Measurements from ENCODE around the gene SUMF1. TPM values are rescaled to one million over a fixed set of nuclear protein-coding genes. Genes with fewer than 3 reads are reported as not detected.
A peak's percentile ranks its signal among the peaks of the same experiment; 100 is the strongest.

Gene SUMF1
- total RNA-seq, 1 donor from 2014 or later, result 27.1 TPM

DNA sequence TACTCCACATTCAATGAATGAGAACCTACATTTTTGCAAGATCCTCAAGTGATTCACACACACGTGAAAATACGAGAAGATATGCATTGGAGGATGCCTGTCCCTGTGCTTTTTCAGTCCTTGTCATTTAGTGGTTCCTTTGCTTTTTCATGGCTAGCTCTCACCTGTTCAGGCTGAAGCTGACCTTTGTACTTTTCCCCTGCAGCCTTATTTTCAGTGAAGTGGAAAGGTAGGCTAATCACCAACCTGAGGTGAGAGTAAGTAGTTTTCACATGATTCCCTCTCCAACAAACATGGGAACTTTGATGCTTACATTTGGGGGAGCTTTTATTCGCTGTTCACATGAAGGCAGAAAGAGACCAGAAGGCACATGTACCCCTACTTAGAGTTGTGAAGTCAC lies 34.4 kb upstream of the SUMF1 start:
- no peak for ATAC-seq
- DNase-seq (ENCODE audit: low spot score), result no peak
- intact Hi-C loops (cut with DNase I), result no loop called here

DNA sequence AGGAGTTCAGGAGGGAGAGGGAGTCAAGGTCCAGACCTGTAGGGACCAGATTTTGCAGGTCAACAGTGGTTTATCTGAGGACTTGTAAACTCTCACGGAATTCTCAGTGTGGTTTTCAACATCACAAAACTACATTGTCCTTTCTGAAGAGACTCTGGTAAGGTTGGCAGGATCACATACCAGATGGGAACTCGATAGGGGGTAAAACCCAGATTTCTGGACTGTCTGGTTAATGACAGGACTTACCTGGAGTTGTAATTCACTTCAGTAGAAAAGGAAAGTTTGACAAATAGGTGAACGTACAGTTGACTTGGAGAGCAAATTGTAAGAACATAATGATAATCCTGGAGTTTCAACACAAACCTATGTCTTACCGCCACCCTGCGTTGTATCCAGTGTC lies 31.4 kb upstream of the SUMF1 start:
- intact Hi-C loops (cut with DNase I), result no loop called here
- no peak for ATAC-seq
- DNase-seq (ENCODE audit: low spot score), result no peak

- intact Hi-C loops (cut with DNase I), result no loop called here
- no peak for DNase-seq (ENCODE audit: low spot score)
- ATAC-seq, result no peak
These were observed 30.8 kb upstream of the SUMF1 start for GRCh38 chr3:4497843-4498324.

DNA sequence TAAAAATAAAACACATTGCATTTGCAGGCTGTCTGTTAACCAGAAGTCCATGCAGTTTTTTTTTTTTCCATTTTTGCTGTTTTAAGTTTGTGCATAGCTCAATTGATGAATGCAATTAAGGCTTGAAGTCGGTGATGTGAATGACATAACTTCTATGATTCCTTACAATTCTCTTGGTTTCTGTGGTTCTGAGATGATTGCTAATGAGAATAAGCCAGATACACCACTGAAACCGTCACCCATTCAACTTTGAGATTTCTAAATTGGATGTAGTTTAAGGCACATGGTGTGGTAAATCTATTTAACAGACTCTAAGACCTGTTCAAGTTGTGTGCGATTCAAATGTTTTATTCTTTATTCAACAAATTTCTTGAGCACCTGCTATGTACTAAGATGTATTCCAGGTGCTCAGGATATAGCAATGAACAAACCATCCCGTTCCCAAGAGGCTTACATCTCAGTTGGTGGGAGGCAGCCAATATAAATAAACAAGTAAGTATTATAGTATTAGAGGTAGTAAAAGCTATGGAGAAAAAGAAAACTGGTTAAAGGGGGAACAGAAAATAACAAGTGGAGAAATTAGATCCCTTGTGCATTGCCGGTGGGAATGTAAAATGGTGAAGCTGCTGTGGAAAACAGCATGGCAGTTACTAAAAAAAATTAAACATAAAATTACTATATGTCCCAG lies 30.1 kb upstream of the SUMF1 start:
- intact Hi-C loops (cut with DNase I), result no loop called here
- no peak for ATAC-seq
- no peak for DNase-seq (ENCODE audit: low spot score)

- DNase-seq (ENCODE audit: low spot score) (no peak), ATAC-seq (no peak)
- intact Hi-C loops (cut with DNase I), result no loop called here
These were observed 29.0 kb upstream of the SUMF1 start for GRCh38 chr3:4496087-4496452.

DNA sequence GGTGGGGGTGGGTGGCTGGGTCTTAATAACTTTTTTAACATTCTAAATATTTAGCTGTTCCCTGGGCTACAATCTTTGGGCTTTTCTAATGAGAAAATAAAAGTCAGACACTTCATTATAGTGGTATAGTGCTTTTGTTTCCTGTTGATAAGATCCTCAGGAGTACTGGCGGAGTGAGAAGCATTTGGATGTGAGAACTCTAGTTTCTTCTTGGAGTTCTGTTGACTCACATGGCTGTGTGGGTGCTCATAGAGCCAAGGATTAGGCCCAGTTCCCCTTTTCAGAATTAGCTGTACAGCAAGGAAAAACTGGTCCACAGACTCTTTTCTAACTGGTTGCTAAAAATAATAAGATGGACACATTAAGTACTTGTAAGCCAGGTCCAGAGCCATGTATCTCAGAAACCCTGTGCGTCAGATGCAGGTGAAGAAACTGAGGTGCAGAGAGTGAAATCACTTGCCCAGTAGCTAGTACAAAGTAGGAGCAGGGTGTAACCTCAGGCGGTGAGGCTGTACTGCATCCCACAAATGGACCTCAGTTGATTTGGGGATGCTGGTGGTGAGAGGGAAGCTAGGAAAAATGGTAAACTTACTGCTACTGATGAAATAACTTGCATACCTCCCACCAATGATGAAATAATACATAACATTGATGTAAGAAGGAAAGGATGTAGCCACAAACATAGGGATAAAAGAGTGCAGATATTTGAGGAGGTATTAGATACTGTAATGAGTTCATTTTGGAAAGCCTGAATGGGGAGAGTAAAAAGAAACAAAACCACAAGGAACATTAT lies 28.4 kb upstream of the SUMF1 start:
- intact Hi-C loops (cut with DNase I), result no loop called here
- no peak for ATAC-seq
- no peak for DNase-seq (ENCODE audit: low spot score)

DNA sequence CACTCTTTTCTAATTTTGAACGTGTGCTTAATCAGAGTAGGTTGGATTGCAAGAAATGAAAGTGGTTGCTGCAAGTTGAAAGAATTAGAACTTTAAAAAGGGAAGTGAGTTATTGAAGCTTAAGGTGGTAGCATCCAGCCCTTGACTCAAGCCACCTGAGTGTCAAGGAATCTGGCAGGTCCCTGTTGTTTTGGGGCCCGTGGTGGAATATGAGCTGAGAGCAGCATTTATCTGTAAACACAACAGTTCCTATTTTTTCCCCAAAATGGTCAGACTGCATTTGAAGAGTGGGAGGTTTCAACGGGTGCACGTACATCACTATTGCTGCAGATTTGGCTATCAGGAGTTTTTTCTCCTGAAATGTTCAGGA lies 27.8 kb upstream of the SUMF1 start:
- DNase-seq (ENCODE audit: low spot score), result no peak

DNA sequence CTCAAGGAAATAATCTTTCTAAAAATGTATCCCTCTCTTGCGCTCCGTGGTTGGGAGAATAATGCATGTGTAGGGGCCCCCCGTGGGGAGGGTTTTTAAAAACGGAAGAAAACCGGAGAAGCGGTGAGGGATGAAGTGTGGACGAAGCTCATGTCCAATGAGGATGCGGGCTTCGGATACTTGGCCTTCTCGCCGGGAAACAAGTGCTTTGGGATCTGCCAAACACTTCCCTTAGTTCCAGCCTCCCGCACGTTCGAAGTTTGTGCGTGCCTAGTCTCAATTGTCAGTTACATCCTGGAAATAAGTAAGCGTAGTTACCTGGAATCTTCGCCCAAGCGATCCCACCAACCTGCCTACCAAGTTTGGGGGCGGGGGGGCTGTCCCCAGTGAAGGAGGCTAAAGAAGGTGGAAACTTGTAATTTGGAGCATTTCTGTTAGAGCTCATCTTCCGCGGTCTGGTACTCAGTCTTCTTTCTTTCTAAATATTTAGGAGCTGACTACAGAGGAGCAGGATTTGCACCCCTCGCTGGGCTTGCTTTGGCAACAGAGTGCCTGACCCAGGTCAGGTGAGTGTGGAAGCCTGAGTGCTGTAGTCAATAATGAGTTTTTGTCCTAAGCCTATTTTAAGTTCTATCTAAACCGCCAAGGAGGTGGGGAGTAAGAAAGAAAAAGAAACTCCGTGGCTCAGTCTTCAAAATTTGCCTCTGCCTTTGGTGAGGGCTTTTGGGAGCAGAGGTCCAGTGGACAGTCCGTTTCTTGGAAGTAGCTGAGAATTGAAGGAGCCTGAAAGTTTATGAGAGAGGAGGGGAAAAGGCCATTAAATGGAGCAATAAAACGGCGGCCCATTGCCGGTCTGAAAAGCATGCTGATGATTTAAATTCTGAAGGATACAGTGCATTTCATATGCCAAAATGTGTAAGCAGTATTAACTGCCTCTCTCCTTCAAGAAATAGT lies 27.1 kb upstream of the SUMF1 start:
- peak; percentile 2 for ATAC-seq
- intact Hi-C loops (cut with DNase I), result loop anchor here (5.0 kb wide), 1 partner anchor 293 kb away; no protein-coding TSS in a partner anchor

More for the DNA sequence above, 27.8 kb upstream of the SUMF1 start:
- no peak for ATAC-seq
- intact Hi-C loops (cut with DNase I), result loop anchor here (5.0 kb wide), 1 partner anchor 292 kb away; no protein-coding TSS in a partner anchor

GRCh38 chr3:4493014-4493940 lies 26.2 kb upstream of the SUMF1 start, which contains the start of gene ITPR1:
Gene ITPR1, plus strand, starts transcription at chr3:4493348. Its CDS starts 23,144 bp downstream, at chr3:4516492.
- peak; percentile 99 for DNase-seq (ENCODE audit: low spot score)
- ATAC-seq, result peak; percentile 99
- intact Hi-C loops (cut with DNase I), result loop anchor here (5.0 kb wide), 1 partner anchor 294 kb away; no protein-coding TSS in a partner anchor

More for the DNA sequence above, 27.1 kb upstream of the SUMF1 start:
- no peak for DNase-seq (ENCODE audit: low spot score)

GRCh38 chr3:4492208-4493013 lies 25.3 kb upstream of the SUMF1 start:
- DNase-seq (ENCODE audit: low spot score) (peak; percentile 70), ATAC-seq (peak; percentile 62)
- intact Hi-C loops (cut with DNase I), result loop anchor here (5.0 kb wide), 1 partner anchor 295 kb away; no protein-coding TSS in a partner anchor

GRCh38 chr3:4491855-4492207 lies 24.8 kb upstream of the SUMF1 start:
- intact Hi-C loops (cut with DNase I), result loop anchor here (5.0 kb wide), 1 partner anchor 295 kb away; no protein-coding TSS in a partner anchor
- DNase-seq (ENCODE audit: low spot score), result no peak
- ATAC-seq, result no peak

- intact Hi-C loops (cut with DNase I), result no loop called here
- no peak for ATAC-seq
These were observed 11.2 kb upstream of the SUMF1 start for GRCh38 chr3:4478261-4478660.

DNA sequence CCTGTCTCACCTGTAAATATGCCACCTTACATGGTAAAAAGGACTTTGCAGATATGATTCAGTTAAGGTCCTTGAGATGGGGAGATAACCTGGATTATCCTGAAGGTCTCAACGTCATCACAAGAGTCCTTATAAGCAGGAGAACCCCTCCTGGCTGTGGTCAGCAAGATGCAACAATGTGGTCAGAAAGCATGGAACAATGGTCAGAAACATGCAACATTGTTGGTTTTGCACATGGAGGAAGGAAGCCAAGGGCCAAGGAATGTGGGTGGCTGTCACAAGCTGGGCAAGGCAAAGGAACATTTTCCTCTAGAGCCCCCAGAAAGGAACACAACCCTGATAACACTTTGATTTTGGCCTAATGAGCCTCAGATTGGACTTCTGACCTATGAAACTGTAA lies 9.4 kb upstream of the SUMF1 start:
- intact Hi-C loops (cut with DNase I), result no loop called here
- ATAC-seq, result no peak
- no peak for DNase-seq (ENCODE audit: low spot score)

More at GRCh38 chr3:4478261-4478660, 11.2 kb upstream of the SUMF1 start:
- DNase-seq (ENCODE audit: low spot score), result no peak

DNA sequence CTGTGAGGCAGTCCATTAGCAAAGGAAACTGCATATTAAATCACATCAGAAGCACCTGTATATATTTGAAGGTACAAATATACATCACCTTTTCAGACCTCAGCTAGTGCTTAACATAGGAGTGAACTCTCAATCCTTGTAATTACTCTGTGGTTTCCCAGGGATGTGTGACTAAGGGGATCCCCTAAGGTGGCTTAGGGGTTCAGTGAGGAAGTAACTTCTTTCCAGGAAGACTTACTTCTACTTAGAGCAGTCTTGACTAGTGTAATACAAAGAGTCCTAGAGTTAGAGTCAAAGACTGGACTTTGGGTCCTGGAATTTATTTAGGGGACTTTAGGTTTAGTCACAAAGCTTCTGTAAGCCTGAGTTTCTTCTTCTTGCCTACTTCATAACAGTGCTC lies 8.7 kb upstream of the SUMF1 start:
- ATAC-seq (no peak), DNase-seq (ENCODE audit: low spot score) (no peak)
- intact Hi-C loops (cut with DNase I), result no loop called here

- DNase-seq (ENCODE audit: low spot score), result no peak
- ATAC-seq, result peak; percentile 84
- intact Hi-C loops (cut with DNase I), result no loop called here
These were observed 7.8 kb upstream of the SUMF1 start for GRCh38 chr3:4474683-4475490.

DNA sequence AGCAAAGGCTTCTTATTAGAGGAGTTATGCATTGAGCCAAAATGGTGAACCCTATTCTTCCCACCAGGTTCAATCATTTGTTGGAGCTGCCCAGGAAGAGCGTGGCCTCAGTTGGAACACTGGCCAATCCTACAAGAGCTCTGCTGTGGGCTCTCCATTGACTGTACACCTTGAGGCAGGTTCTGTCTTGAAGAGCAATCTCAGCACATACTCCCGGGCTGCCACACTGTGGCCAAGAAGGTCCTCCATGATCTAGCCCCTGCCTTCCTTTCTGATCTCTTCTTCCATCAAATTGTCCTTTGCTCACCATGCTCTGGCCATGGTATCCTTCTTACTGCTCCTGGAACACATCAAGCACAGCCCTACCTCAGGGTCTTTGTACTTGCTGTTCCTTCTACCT lies 5.7 kb upstream of the SUMF1 start:
- no peak for ATAC-seq
- DNase-seq (ENCODE audit: low spot score), result no peak
- intact Hi-C loops (cut with DNase I), result no loop called here

All from sciatic nerve (tissue), 2 donors.